GM19468 (cell line): Measurements from ENCODE around the gene SHBG.
"Not testable (repeated sequence)": the region's sequence is repeated elsewhere in the genome, so short reads cannot be mapped to it uniquely, and the experiment has no call there.

Source experiments
- ATAC-seq: cut with Tn5 transposase; IDR thresholded peaks from one replicate; pipeline ENCODE4 v1.9.1; 2021; ENCODE audit warnings: mild to moderate bottlenecking, moderate library complexity, moderate number of reproducible peaks; ENCODE audit not compliant: unreplicated experiment; ENCODE audit errors: extremely low read depth

Gene SHBG

GRCh38 chr17:7610641-7611040 is 19.3 kb upstream of the SHBG start:
- ATAC-seq: no peak

GRCh38 chr17:7611635-7612293 is 18.2 kb upstream of the SHBG start:
- ATAC-seq: no peak

- ATAC-seq: no peak
Observed at GRCh38 chr17:7612294-7612640, 17.7 kb upstream of the SHBG start.

- ATAC-seq: no peak
Observed at GRCh38 chr17:7613769-7614424, 16.0 kb upstream of the SHBG start.

GRCh38 chr17:7614425-7615264 is 15.3 kb upstream of the SHBG start, which contains the start of gene FXR2:
Gene FXR2, minus strand, starts transcription at chr17:7614897. Its CDS starts 365 bp downstream, at chr17:7614532.
- ATAC-seq: peak; percentile 84

- ATAC-seq: no peak
Observed at GRCh38 chr17:7615265-7615747, 14.6 kb upstream of the SHBG start.

- no peak for ATAC-seq
Observed at GRCh38 chr17:7618608-7619007, 11.3 kb upstream of the SHBG start.

GRCh38 chr17:7620835-7621234 is 9.1 kb upstream of the SHBG start:
- no peak for ATAC-seq

GRCh38 chr17:7623661-7624060 is 6.3 kb upstream of the SHBG start:
- ATAC-seq: no peak

- ATAC-seq: not testable (repeated sequence)
Observed at GRCh38 chr17:7625749-7626148, 4.2 kb upstream of the SHBG start.

GRCh38 chr17:7626307-7626706 is 3.6 kb upstream of the SHBG start:
- ATAC-seq: no peak

- no peak for ATAC-seq
Observed at GRCh38 chr17:7626956-7627249, 3.0 kb upstream of the SHBG start.

GRCh38 chr17:7627250-7628121 is 2.4 kb upstream of the SHBG start, which contains the start of gene SAT2:
Gene SAT2, minus strand, starts transcription at chr17:7627821. Its CDS starts 186 bp downstream, at chr17:7627635.
- no peak for ATAC-seq

GRCh38 chr17:7631398-7632380 is 1.8 kb downstream of the SHBG start:
- ATAC-seq: no peak

- no peak for ATAC-seq
Observed at GRCh38 chr17:7632492-7632894, 2.6 kb downstream of the SHBG start.

- no peak for ATAC-seq
Observed at GRCh38 chr17:7633093-7633492, 3.2 kb downstream of the SHBG start.

GRCh38 chr17:7634384-7634783 is 4.4 kb downstream of the SHBG start:
- no peak for ATAC-seq

- ATAC-seq: no peak
Observed at GRCh38 chr17:7636163-7636562, 6.2 kb downstream of the SHBG start.

GRCh38 chr17:7640783-7641182 is 10.8 kb downstream of the SHBG start:
- ATAC-seq: no peak
